ENCODE data around the gene LIPI.

GRCh38 chr21:14097881-14098499, 112.8 kb downstream of the LIPI start:
- TF ChIP-seq AFF4 (CRISPR knock-in tag; IDR thresholded peaks at IDR 0.05) (no peak), ZBTB43 (CRISPR knock-in tag; conservative IDR thresholded peaks at IDR 0.05) (no peak), CTCF (CRISPR knock-in tag; IDR thresholded peaks at IDR 0.05) (no peak), USF2 (IDR thresholded peaks at IDR 0.05; ENCODE audit: low read depth, low read length) (no peak), USF2 (CRISPR knock-in tag; IDR thresholded peaks at IDR 0.05; ENCODE audit: borderline replicate concordance) (no peak), ATF7 (IDR thresholded peaks at IDR 0.05) (no peak), ATF7 (CRISPR knock-in tag; IDR thresholded peaks at IDR 0.05) (no peak), CEBPB (IDR thresholded peaks at IDR 0.05; ENCODE audit: borderline replicate concordance, low read depth, low read length) (no peak), POLR2AphosphoS2 (IDR thresholded peaks at IDR 0.05; ENCODE audit: low read depth, low read length) (no peak), ZNF703 (CRISPR knock-in tag; IDR thresholded peaks at IDR 0.05; ENCODE audit: borderline replicate concordance) (no peak), MEIS1 (CRISPR knock-in tag; IDR thresholded peaks at IDR 0.05; ENCODE audit: borderline replicate concordance) (no peak), SUZ12 (IDR thresholded peaks at IDR 0.05; ENCODE audit: low read depth, low read length) (no peak), ZNF30 (CRISPR knock-in tag; IDR thresholded peaks at IDR 0.05) (no peak)

Data from HepG2 (cell line).